Hepatocyte (in vitro differentiated cells): ENCODE results near the gene SAMD11.

Experiments used
- EZH2 ChIP-seq: fragments of 200-600 bp; sonication (generic); IDR thresholded peaks from 2 replicates; pipeline ENCODE4 v1.6.1; 2016; ENCODE audit warnings: antibody characterized with exemption, mild to moderate bottlenecking, borderline replicate concordance
- TF ChIP-seq, protein P1 (sequence below): fragments of 200-600 bp; sonication (generic); IDR thresholded peaks from 2 replicates; pipeline ENCODE4 v1.5.1; 2016; ENCODE audit warnings: antibody characterized with exemption, mild to moderate bottlenecking; ENCODE audit not compliant: poor library complexity

DNA sequence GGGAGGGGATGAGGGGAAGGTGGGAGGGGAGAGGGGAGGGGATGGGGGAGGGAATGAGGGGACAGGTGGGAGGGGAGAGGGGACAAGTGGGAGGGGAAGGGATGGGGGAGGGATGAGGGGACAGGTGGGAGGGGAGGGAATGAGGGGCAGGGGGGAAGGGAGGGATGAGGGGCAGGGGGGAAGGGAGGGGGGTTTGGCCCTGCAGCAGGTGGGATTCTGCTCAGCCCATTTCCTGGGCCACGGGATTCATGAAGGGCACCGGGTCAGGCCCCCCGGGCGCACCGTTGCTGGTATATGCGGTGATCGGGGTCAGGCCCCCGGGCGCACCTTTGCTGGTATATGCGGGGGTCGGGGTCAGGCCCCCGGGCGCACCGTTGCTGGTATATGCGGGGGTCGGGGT, 15.1 kb upstream of the SAMD11 start:
- TF ChIP-seq, protein P1, sequence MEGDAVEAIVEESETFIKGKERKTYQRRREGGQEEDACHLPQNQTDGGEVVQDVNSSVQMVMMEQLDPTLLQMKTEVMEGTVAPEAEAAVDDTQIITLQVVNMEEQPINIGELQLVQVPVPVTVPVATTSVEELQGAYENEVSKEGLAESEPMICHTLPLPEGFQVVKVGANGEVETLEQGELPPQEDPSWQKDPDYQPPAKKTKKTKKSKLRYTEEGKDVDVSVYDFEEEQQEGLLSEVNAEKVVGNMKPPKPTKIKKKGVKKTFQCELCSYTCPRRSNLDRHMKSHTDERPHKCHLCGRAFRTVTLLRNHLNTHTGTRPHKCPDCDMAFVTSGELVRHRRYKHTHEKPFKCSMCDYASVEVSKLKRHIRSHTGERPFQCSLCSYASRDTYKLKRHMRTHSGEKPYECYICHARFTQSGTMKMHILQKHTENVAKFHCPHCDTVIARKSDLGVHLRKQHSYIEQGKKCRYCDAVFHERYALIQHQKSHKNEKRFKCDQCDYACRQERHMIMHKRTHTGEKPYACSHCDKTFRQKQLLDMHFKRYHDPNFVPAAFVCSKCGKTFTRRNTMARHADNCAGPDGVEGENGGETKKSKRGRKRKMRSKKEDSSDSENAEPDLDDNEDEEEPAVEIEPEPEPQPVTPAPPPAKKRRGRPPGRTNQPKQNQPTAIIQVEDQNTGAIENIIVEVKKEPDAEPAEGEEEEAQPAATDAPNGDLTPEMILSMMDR, result no peak
- TF ChIP-seq EZH2, result no peak
